Endothelial cell of umbilical vein (primary cell): ENCODE results near the gene CABP2. TPM values are rescaled to one million over a fixed set of nuclear protein-coding genes. Genes with fewer than 3 reads are reported as not detected.

Source experiments
- BruUV-seq: library from RNA; stranded (reverse); fragments of 400-500 nt; replicated peaks from 2 replicates; lab custom pipeline; 2021; lab: Mats Ljungman, UMichigan
- CTCF ChIA-PET: fragments of 300-600, 350-600 bp; sonication (Branson Sonifier 250); formaldehyde crosslinking; loops from one replicate; lab custom pipeline; 2021; ENCODE audit warnings: antibody characterized with exemption, inconsistent platforms; lab: Charles Lee
- POLR2A ChIA-PET: fragments of 300-600, 350-600 bp; sonication (Branson Sonifier 250); formaldehyde crosslinking; loops from one replicate; lab custom pipeline; 2021; ENCODE audit warnings: antibody characterized with exemption, inconsistent platforms; lab: Charles Lee
- DNase-seq: peaks from one replicate; pipeline ENCODE4 v3.0.0-alpha.2; 2011; ENCODE audit warnings: low read depth, low spot score
- FAIRE-seq: peaks from 2 replicates; lab custom pipeline; 2011; peaks lifted over from hg19 to GRCh38; lab: Jason Lieb, UNC
- H2AFZ ChIP-seq: 2 replicates; pipeline ENCODE4 v1.6.0; 2012; ENCODE audit warnings: low read depth, low read length, control low read depth, inconsistent platforms
- H3K27ac ChIP-seq: 2 replicates; pipeline ENCODE4 v1.5.1; 2011; ENCODE audit warnings: low read depth, mild to moderate bottlenecking, control low read depth, low read length, moderate library complexity; ENCODE audit not compliant: insufficient read depth
- H3K27me3 ChIP-seq, 2 experiments: 2 replicates each; pipeline versions ENCODE4 v1.6.0 to v1.6.1; 2011; ENCODE audit warnings: low read length in 2 of 2, mixed read lengths in 1 of 2; ENCODE audit not compliant: control insufficient read depth in 2 of 2, insufficient read depth in 2 of 2
- H3K36me3 ChIP-seq, 2 experiments: 2 replicates in 1 of 2; 3 replicates in 1 of 2; pipeline ENCODE4 v1.5.1; 2011; ENCODE audit warnings: low read length in 2 of 2, mild to moderate bottlenecking in 1 of 2, moderate library complexity in 1 of 2; ENCODE audit not compliant: control insufficient read depth in 2 of 2, insufficient read depth in 2 of 2; ENCODE audit errors: extremely low read depth in 1 of 2
- H3K4me1 ChIP-seq: 3 replicates; pipeline ENCODE4 v1.5.1; 2011; ENCODE audit warnings: mild to moderate bottlenecking, low read length; ENCODE audit not compliant: control insufficient read depth, insufficient read depth; ENCODE audit errors: extremely low read depth
- H3K4me2 ChIP-seq: 2 replicates; pipeline ENCODE4 v1.6.1; 2011; ENCODE audit warnings: low read length, control low read depth, mixed read lengths; ENCODE audit not compliant: insufficient read depth
- H3K4me3 ChIP-seq, 3 experiments: fragments of 200-600 bp in 1 of 3; sonication (generic), shearing (Covaris generic) in 1 of 3; replicated peaks in 1 of 3; 2 replicates each; pipeline ENCODE4 v1.5.1; 2011 to 2016; ENCODE audit warnings: control low read depth in 3 of 3, low read length in 3 of 3, mild to moderate bottlenecking in 2 of 3, inconsistent platforms in 1 of 3, low read depth in 1 of 3, moderate library complexity in 1 of 3; ENCODE audit not compliant: insufficient read depth in 1 of 3
- H3K79me2 ChIP-seq: 2 replicates; pipeline ENCODE4 v1.6.0; 2012; ENCODE audit warnings: low read length, inconsistent platforms; ENCODE audit not compliant: control insufficient read depth, insufficient read depth
- H3K9ac ChIP-seq: replicated peaks from 2 replicates; pipeline ENCODE3; 2011; ENCODE audit warnings: low read length, control low read depth; ENCODE audit not compliant: insufficient read depth; ENCODE audit errors: extremely low read depth
- H3K9me1 ChIP-seq: replicated peaks from 3 replicates; pipeline ENCODE4 v1.6.0; 2011; ENCODE audit warnings: mild to moderate bottlenecking, low read length; ENCODE audit not compliant: control insufficient read depth, insufficient read depth; ENCODE audit errors: extremely low read depth
- H3K9me3 ChIP-seq: replicated peaks from 2 replicates; pipeline ENCODE4 v1.5.1; 2012; ENCODE audit warnings: low read length, inconsistent platforms; ENCODE audit not compliant: control insufficient read depth, insufficient read depth
- H4K20me1 ChIP-seq: replicated peaks from 2 replicates; pipeline ENCODE3; 2011; ENCODE audit warnings: mild to moderate bottlenecking, low read length; ENCODE audit not compliant: control insufficient read depth, insufficient read depth; ENCODE audit errors: extremely low read depth
- MYC ChIP-seq: IDR thresholded peaks from one replicate; pipeline ENCODE4 v1.6.1; 2011; ENCODE audit warnings: mild to moderate bottlenecking, low read depth, low read length
- POLR2A ChIP-seq: IDR thresholded peaks from 2 replicates; pipeline ENCODE4 v1.6.1; 2012; ENCODE audit warnings: low read depth, mild to moderate bottlenecking, control low read depth, low read length
- POLR2AphosphoS5 ChIP-seq: IDR thresholded peaks from 2 replicates; pipeline ENCODE4 v1.6.1; 2012; ENCODE audit warnings: low read depth, mild to moderate bottlenecking, control low read depth, low read length, moderate library complexity; ENCODE audit not compliant: insufficient read depth
- dilution Hi-C: fragments of 300-500 bp; cut with MboI; formaldehyde crosslinking; loops from one replicate; pipeline ENCODE4 v1.15.0; 2019; ENCODE audit warnings: low sequenced_read_pairs; ENCODE audit not compliant: extremely low pct_ligation_motif_present
- intact Hi-C: fragments of 100-400 bp; cut with micrococcal nuclease; formaldehyde crosslinking; loops from one replicate; pipeline ENCODE4 v1.10.0; 2022
- polyA plus RNA-seq, 4 experiments: library from polyadenylated mRNA; depleted of rRNA in 3 of 4; stranded (reverse) in 3 of 4; unstranded in 1 of 4; fragments of >200 nt; gene quantifications; 2 replicates each; pipeline versions ENCODE4 v1.2.1 to v1.2.3, GENCODE V29; 2011 to 2012; ENCODE audit warnings: missing spikeins in 1 of 4
- total RNA-seq: library from RNA; stranded (reverse); gene quantifications from 2 replicates; pipeline ENCODE4 v1.2.3, GENCODE V29; 2021
- TF ChIP-seq, protein P1 (sequence below): IDR thresholded peaks from 2 replicates; pipeline ENCODE4 v1.6.1; 2011; ENCODE audit not compliant: insufficient read depth, insufficient read length
- TF ChIP-seq, protein P2 (sequence below), 2 donors: IDR thresholded peaks; 1 replicate in 1 of 2; 2 replicates in 1 of 2; pipeline ENCODE4 v1.5.1; 2011; ENCODE audit warnings: low read length in 2 of 2, mild to moderate bottlenecking in 2 of 2, moderate library complexity in 2 of 2, control low read depth in 1 of 2, inconsistent platforms in 1 of 2, low read depth in 1 of 2; ENCODE audit not compliant: insufficient read depth in 1 of 2; ENCODE audit errors: extremely low read depth in 1 of 2

CABP2 gene
- total and polyA plus RNA-seq, 2 donors (not counting 3 experiments of a cell fraction or from before 2014, with no cell fraction given): not detected

DNA sequence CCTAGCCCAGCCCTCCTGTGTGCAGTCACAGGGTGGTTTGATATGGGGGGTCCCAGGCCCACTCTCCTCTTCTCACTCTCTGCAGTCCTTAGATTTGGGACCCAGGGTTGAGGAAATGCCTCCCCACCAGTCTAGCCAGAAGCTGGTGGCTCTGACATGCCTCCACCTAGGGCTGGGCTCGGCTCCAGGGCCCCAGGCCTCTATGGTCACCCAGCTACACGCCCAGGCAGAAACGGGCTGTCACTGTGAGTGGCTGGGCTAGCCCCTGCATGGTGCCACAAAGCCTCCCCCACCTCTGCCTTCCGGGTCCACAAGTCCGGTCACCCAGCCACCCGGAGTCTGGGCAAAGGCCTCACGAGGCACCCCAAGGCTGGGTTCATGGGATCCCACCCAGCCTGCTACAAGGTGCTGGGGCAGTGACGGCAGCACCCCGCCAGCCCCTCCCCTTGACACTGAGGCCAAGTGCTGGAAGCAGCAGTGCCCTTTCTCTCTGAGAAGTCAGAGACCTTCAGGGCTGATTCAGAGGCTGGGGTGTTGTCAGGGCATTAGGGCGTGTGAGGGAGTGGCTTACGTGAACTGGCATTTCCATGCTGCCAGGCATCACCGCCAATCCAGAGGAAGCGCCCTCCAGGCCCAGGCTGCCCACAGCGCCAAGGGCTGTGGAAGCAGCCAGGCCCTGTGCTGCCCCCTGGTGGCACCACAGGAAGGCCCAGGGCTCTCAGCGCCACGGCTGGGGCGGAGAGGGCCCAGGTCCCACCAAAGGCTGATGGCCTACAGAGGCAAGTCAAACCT lies 17.4 kb downstream of the CABP2 start:
- Histone ChIP-seq H3K4me3 (no peak overlapping the region), H3K4me1 (peaks cover 36% of the 10 kb centered on the region), H3K9ac (peak overlapping the region; percentile 4), H3K9me3 (no peaks in the 10 kb centered on the region), H3K36me3 (peaks cover 0 to 4% of the 10 kb centered on the region in 2 experiments), H2AFZ (no peak overlapping the region), H3K79me2 (peaks cover 11% of the 10 kb centered on the region), H4K20me1 (no peaks in the 10 kb centered on the region), H3K27me3 (no peaks in the 10 kb centered on the region), H3K27ac (peak overlapping the region; percentile 51), H3K9me1 (no peaks in the 10 kb centered on the region), H3K4me2 (peak overlapping the region; percentile 37)
- TF ChIP-seq POLR2AphosphoS5: peak; percentile 40
- TF ChIP-seq, protein P1, sequence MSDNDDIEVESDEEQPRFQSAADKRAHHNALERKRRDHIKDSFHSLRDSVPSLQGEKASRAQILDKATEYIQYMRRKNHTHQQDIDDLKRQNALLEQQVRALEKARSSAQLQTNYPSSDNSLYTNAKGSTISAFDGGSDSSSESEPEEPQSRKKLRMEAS: no peak
- no peak for TF ChIP-seq MYC
- no peak for TF ChIP-seq POLR2A
- TF ChIP-seq, protein P2, sequence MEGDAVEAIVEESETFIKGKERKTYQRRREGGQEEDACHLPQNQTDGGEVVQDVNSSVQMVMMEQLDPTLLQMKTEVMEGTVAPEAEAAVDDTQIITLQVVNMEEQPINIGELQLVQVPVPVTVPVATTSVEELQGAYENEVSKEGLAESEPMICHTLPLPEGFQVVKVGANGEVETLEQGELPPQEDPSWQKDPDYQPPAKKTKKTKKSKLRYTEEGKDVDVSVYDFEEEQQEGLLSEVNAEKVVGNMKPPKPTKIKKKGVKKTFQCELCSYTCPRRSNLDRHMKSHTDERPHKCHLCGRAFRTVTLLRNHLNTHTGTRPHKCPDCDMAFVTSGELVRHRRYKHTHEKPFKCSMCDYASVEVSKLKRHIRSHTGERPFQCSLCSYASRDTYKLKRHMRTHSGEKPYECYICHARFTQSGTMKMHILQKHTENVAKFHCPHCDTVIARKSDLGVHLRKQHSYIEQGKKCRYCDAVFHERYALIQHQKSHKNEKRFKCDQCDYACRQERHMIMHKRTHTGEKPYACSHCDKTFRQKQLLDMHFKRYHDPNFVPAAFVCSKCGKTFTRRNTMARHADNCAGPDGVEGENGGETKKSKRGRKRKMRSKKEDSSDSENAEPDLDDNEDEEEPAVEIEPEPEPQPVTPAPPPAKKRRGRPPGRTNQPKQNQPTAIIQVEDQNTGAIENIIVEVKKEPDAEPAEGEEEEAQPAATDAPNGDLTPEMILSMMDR (IDR thresholded peaks at IDR 0.05; ENCODE audit: extremely low read depth in 1 of 2, insufficient read depth in 1 of 2, low read depth in 1 of 2, low read length in 2 of 2): peak; percentile 99
- dilution Hi-C loops (no loop called here), intact Hi-C loops (loop anchor here (1.0 to 10.0 kb wide), 6 partner anchors 22 to 241 kb away; partner anchors contain the start of genes AIP, CORO1B, GRK2 and PPP1CA)
- FAIRE-seq: peak; percentile 93
- no TSS peak for BruUV-seq
- ChIA-PET POLR2A (interaction anchor here (1.0 kb wide), 1 partner anchor 114 kb away, joined by 4 read pairs; the partner anchor contains the start of gene RAD9A), CTCF (interaction anchor here (0.5 to 2.3 kb wide), 7 partner anchors 54 to 433 kb away, joined by 3 to 20 read pairs (median 7); partner anchors contain the start of genes PPP1CA and RAD9A)
- peak; percentile 84 for DNase-seq
